A549 (cell line): ENCODE data around the gene NLRC3.

ENCODE experiments used
- CEBPB ChIP-seq, 2 experiments: fragments of >200 bp in 1 of 2; sonication (Bioruptor Twin) in 1 of 2; formaldehyde crosslinking in 1 of 2; IDR thresholded peaks; 2 replicates each; pipeline ENCODE4 v1.6.1; 2012 to 2016
- CTCF ChIP-seq: fragments of >200 bp; sonication (Bioruptor Twin); formaldehyde crosslinking; IDR thresholded peaks from 3 replicates; pipeline ENCODE4 v1.5.1; 2016
- JUN ChIP-seq, 2 experiments: fragments of >200 bp; sonication (Bioruptor Twin); formaldehyde crosslinking; IDR thresholded peaks; 2 replicates in 1 of 2; 3 replicates in 1 of 2; pipeline ENCODE4 v1.6.1; 2016 to 2017
- MYC ChIP-seq: IDR thresholded peaks from 2 replicates; pipeline ENCODE4 v1.6.1; 2012; ENCODE audit warnings: mild to moderate bottlenecking, inconsistent platforms, low read length, improper control_type of control experiment, borderline replicate concordance
- POLR2A ChIP-seq: IDR thresholded peaks from 2 replicates; pipeline ENCODE4 v1.6.1; 2012; ENCODE audit warnings: mild to moderate bottlenecking, low read length
- POLR2AphosphoS2 ChIP-seq: conservative IDR thresholded peaks from 2 replicates; pipeline ENCODE4 v1.6.1; 2012; ENCODE audit warnings: low read length, improper control_type of control experiment, inconsistent platforms
- REST ChIP-seq: fragments of 200-600 bp; sonication (generic); IDR thresholded peaks from 2 replicates; pipeline ENCODE4 v1.6.1; 2016; ENCODE audit warnings: antibody characterized with exemption, mild to moderate bottlenecking, moderate library complexity
- RNF2 ChIP-seq: fragments of 200-600 bp; sonication (generic); IDR thresholded peaks from 2 replicates; pipeline ENCODE4 v1.6.1; 2016; ENCODE audit warnings: low read depth, mild to moderate bottlenecking, antibody characterized with exemption, moderate library complexity, borderline replicate concordance
- SMC3 ChIP-seq: fragments of >200 bp; sonication (Bioruptor Twin); formaldehyde crosslinking; IDR thresholded peaks from 3 replicates; pipeline ENCODE4 v1.6.1; 2018; ENCODE audit warnings: inconsistent platforms
- USF2 ChIP-seq: fragments of 450-650 bp; IDR thresholded peaks from 2 replicates; pipeline ENCODE4 v1.6.1; 2014; ENCODE audit warnings: antibody characterized with exemption

- TF ChIP-seq MYC (no peak), SMC3 (no peak), RNF2 (no peak), USF2 (no peak), JUN (IDR thresholded peaks at IDR 0.05) (no peak), CTCF (no peak), REST (no peak), POLR2AphosphoS2 (no peak), CEBPB (IDR thresholded peaks at IDR 0.05) (no peak), POLR2A (no peak)
Observed at GRCh38 chr16:3492356-3492755, 84.8 kb downstream of the NLRC3 start.
